ENCODE results near the gene XRN2. TPM values are rescaled to one million over a fixed set of nuclear protein-coding genes. Genes with fewer than 3 reads are reported as not detected.

XRN2 gene
- total RNA-seq, 5 donors from 2014 or later (not counting 1 experiment from before 2014, with no cell fraction given) = 46.3 to 62.0 (median 49.7) TPM

GRCh38 chr20:21289651-21290050 is 13.5 kb upstream of the XRN2 start:
- H3K4me1 Mint-ChIP-seq = no peaks in the 10 kb centered on the region
- H3K27ac Mint-ChIP-seq = no peak overlapping the region
- Histone ChIP-seq H3K27me3 (replicated peaks in 1 of 2; ENCODE audit: control insufficient read depth in 2 of 2, extremely low read depth in 1 of 2, insufficient read depth in 2 of 2, low read length in 1 of 2) (peaks cover 2 to 12% of the 10 kb centered on the region in 2 experiments), H3K4me1 (ENCODE audit: control insufficient read depth in 1 of 2, extremely low read depth in 1 of 2, insufficient read depth in 2 of 2, low read length in 2 of 2) (no peaks in the 10 kb centered on the region), H3K4me3 (ENCODE audit: control insufficient read depth in 1 of 2, extremely low read depth in 1 of 2, low read length in 1 of 2) (no peak overlapping the region), H3K9me3 (no peaks in the 10 kb centered on the region), H3K27ac (ENCODE audit: low read length) (no peak overlapping the region), H3K36me3 (ENCODE audit: control insufficient read depth in 2 of 2, extremely low read depth in 1 of 2, insufficient read depth in 1 of 2, low read length in 1 of 2) (no peaks in the 10 kb centered on the region)
- H3K4me3 Mint-ChIP-seq = no peak overlapping the region
- H3K36me3 Mint-ChIP-seq = peaks cover 3% of the 10 kb centered on the region
- POLR2A ChIA-PET = no interaction called here
- DNase-seq = no peak
- peaks cover 0 to 9% (median 4%) of the 10 kb centered on the region in 3 donors for H3K9me3 Mint-ChIP-seq
- no peak for ATAC-seq (replicated peaks in 1 of 4)
- H3K27me3 Mint-ChIP-seq = peaks cover 31 to 36% of the 10 kb centered on the region in 2 donors
- no CpG with 5 or more reads among the region's 2 CpGs for WGBS (ENCODE audit: insufficient coverage)
- CTCF ChIA-PET = no interaction called here

- Mint-ChIP-seq H3K36me3 (peaks cover 3% of the 10 kb centered on the region), H3K27ac (no peak overlapping the region), H3K9me3 (peaks cover 0 to 2% (median 0%) of the 10 kb centered on the region in 3 donors), H3K27me3 (peaks cover 22 to 30% of the 10 kb centered on the region in 2 donors), H3K4me1 (no peaks in the 10 kb centered on the region), H3K4me3 (no peak overlapping the region)
- peaks cover 2 to 12% of the 10 kb centered on the region in 2 experiments for H3K27me3 ChIP-seq (replicated peaks in 1 of 2; ENCODE audit: control insufficient read depth in 2 of 2, extremely low read depth in 1 of 2, insufficient read depth in 2 of 2, low read length in 1 of 2)
- H3K9me3 ChIP-seq = no peaks in the 10 kb centered on the region
- no peaks in the 10 kb centered on the region for H3K36me3 ChIP-seq (ENCODE audit: control insufficient read depth in 2 of 2, extremely low read depth in 1 of 2, insufficient read depth in 1 of 2, low read length in 1 of 2)
- no peak for ATAC-seq (replicated peaks in 1 of 4)
- no peaks in the 10 kb centered on the region for H3K4me1 ChIP-seq (ENCODE audit: control insufficient read depth in 1 of 2, extremely low read depth in 1 of 2, insufficient read depth in 2 of 2, low read length in 2 of 2)
- no peak overlapping the region for H3K4me3 ChIP-seq (ENCODE audit: control insufficient read depth in 1 of 2, extremely low read depth in 1 of 2, low read length in 1 of 2)
- no peak overlapping the region for H3K27ac ChIP-seq (ENCODE audit: low read length)
- ChIA-PET POLR2A (no interaction called here), CTCF (no interaction called here)
- 100% methylated on average over 1 of the region's 2 CpGs for WGBS (ENCODE audit: insufficient coverage)
- DNase-seq = no peak
These were observed 12.1 kb upstream of the XRN2 start for GRCh38 chr20:21291026-21291425.

- peaks cover 16 to 29% of the 10 kb centered on the region in 2 donors for H3K27me3 Mint-ChIP-seq
- no peak overlapping the region for H3K4me3 Mint-ChIP-seq
- ATAC-seq (replicated peaks in 1 of 4) = no peak
- 76% methylated on average over 4 of the region's 5 CpGs for WGBS (ENCODE audit: insufficient coverage)
- CTCF ChIA-PET = interaction anchor here in 1 of 2 donors (0.7 kb wide), 1 partner anchor 472 kb away, joined by 4 read pairs; no protein-coding TSS in a partner anchor
- Histone ChIP-seq H3K27me3 (replicated peaks in 1 of 2; ENCODE audit: control insufficient read depth in 2 of 2, extremely low read depth in 1 of 2, insufficient read depth in 2 of 2, low read length in 1 of 2) (peaks cover 0 to 5% of the 10 kb centered on the region in 2 experiments), H3K27ac (ENCODE audit: low read length) (no peak overlapping the region), H3K4me3 (ENCODE audit: control insufficient read depth in 1 of 2, extremely low read depth in 1 of 2, low read length in 1 of 2) (no peak overlapping the region), H3K36me3 (ENCODE audit: control insufficient read depth in 2 of 2, extremely low read depth in 1 of 2, insufficient read depth in 1 of 2, low read length in 1 of 2) (no peaks in the 10 kb centered on the region), H3K9me3 (no peaks in the 10 kb centered on the region), H3K4me1 (ENCODE audit: control insufficient read depth in 1 of 2, extremely low read depth in 1 of 2, insufficient read depth in 2 of 2, low read length in 2 of 2) (no peaks in the 10 kb centered on the region)
- H3K4me1 Mint-ChIP-seq = no peaks in the 10 kb centered on the region
- H3K9me3 Mint-ChIP-seq = no peaks in the 10 kb centered on the region
- no peak for DNase-seq
- no peak overlapping the region for H3K27ac Mint-ChIP-seq
- POLR2A ChIA-PET = no interaction called here
- no peaks in the 10 kb centered on the region for H3K36me3 Mint-ChIP-seq
These were observed 8.4 kb upstream of the XRN2 start for GRCh38 chr20:21294755-21295154.

- H3K36me3 ChIP-seq (ENCODE audit: control insufficient read depth in 2 of 2, extremely low read depth in 1 of 2, insufficient read depth in 1 of 2, low read length in 1 of 2) = no peaks in the 10 kb centered on the region
- peak overlapping the region; percentile 76 for H3K4me3 ChIP-seq (ENCODE audit: control insufficient read depth in 1 of 2, extremely low read depth in 1 of 2, low read length in 1 of 2)
- ATAC-seq (replicated peaks in 1 of 4) (no peak), DNase-seq (peak in 1 of 35 experiments; percentile 5)
- peaks cover 6% of the 10 kb centered on the region for H3K36me3 Mint-ChIP-seq
- no peaks in the 10 kb centered on the region for H3K9me3 ChIP-seq
- peak overlapping the region; percentile 84 to 99 for H3K27ac Mint-ChIP-seq
- H3K27ac ChIP-seq (ENCODE audit: low read length) = no peak overlapping the region
- CTCF ChIA-PET = no interaction called here
- H3K4me1 Mint-ChIP-seq = peaks cover 25 to 34% (median 28%) of the 10 kb centered on the region in 3 donors
- POLR2A ChIA-PET = interaction anchor here (0.6 to 1.1 kb wide), 3 partner anchors 20 to 34 kb away, joined by 3 to 5 read pairs (median 4); no protein-coding TSS in a partner anchor
- H3K27me3 ChIP-seq (replicated peaks in 1 of 2; ENCODE audit: control insufficient read depth in 2 of 2, extremely low read depth in 1 of 2, insufficient read depth in 2 of 2, low read length in 1 of 2) = peaks cover 0 to 3% of the 10 kb centered on the region in 2 experiments
- H3K27me3 Mint-ChIP-seq = peaks cover 11 to 12% of the 10 kb centered on the region in 2 donors
- H3K4me1 ChIP-seq (ENCODE audit: control insufficient read depth in 1 of 2, extremely low read depth in 1 of 2, insufficient read depth in 2 of 2, low read length in 2 of 2) = peaks cover 7 to 20% of the 10 kb centered on the region in 2 experiments
- no peaks in the 10 kb centered on the region for H3K9me3 Mint-ChIP-seq
- H3K4me3 Mint-ChIP-seq = peak overlapping the region; percentile 93 to 97 (median 95)
- 70% methylated on average over 2 of the region's 9 CpGs for WGBS (ENCODE audit: insufficient coverage)
These were observed 1.0 kb upstream of the XRN2 start for GRCh38 chr20:21301940-21302663.

- Mint-ChIP-seq H3K27ac (peak overlapping the region; percentile 84 to 99), H3K9me3 (no peaks in the 10 kb centered on the region), H3K4me3 (peak overlapping the region; percentile 93 to 97 (median 95)), H3K36me3 (peaks cover 6% of the 10 kb centered on the region), H3K4me1 (peaks cover 25 to 39% (median 28%) of the 10 kb centered on the region in 3 donors), H3K27me3 (peaks cover 6% of the 10 kb centered on the region in 2 donors)
- peaks cover 7 to 25% of the 10 kb centered on the region in 2 experiments for H3K4me1 ChIP-seq (ENCODE audit: control insufficient read depth in 1 of 2, extremely low read depth in 1 of 2, insufficient read depth in 2 of 2, low read length in 2 of 2)
- H3K9me3 ChIP-seq = no peaks in the 10 kb centered on the region
- H3K4me3 ChIP-seq (ENCODE audit: control insufficient read depth in 1 of 2, extremely low read depth in 1 of 2, low read length in 1 of 2) = peak overlapping the region; percentile 76
- 0% methylated on average over 6 of the region's 12 CpGs for WGBS (ENCODE audit: insufficient coverage)
- peaks cover 0 to 3% of the 10 kb centered on the region in 2 experiments for H3K27me3 ChIP-seq (replicated peaks in 1 of 2; ENCODE audit: control insufficient read depth in 2 of 2, extremely low read depth in 1 of 2, insufficient read depth in 2 of 2, low read length in 1 of 2)
- H3K36me3 ChIP-seq (ENCODE audit: control insufficient read depth in 2 of 2, extremely low read depth in 1 of 2, insufficient read depth in 1 of 2, low read length in 1 of 2) = no peaks in the 10 kb centered on the region
- ChIA-PET CTCF (interaction anchor here (0.6 to 0.9 kb wide), 3 partner anchors 10 to 50 kb away, joined by 3 to 6 read pairs (median 4); no protein-coding TSS in a partner anchor), POLR2A (interaction anchor here (0.6 to 1.1 kb wide), 3 partner anchors 21 to 34 kb away, joined by 3 to 5 read pairs (median 4); no protein-coding TSS in a partner anchor)
- ATAC-seq (replicated peaks in 1 of 4) (peak in 1 of 4 experiments; percentile 1), DNase-seq (no peak)
- H3K27ac ChIP-seq (ENCODE audit: low read length) = peak overlapping the region; percentile 83
These were observed 469 bp upstream of the XRN2 start for GRCh38 chr20:21302664-21303060.

- Histone ChIP-seq H3K36me3 (ENCODE audit: control insufficient read depth in 2 of 2, extremely low read depth in 1 of 2, insufficient read depth in 1 of 2, low read length in 1 of 2) (no peaks in the 10 kb centered on the region), H3K4me1 (ENCODE audit: control insufficient read depth in 1 of 2, extremely low read depth in 1 of 2, insufficient read depth in 2 of 2, low read length in 2 of 2) (peaks cover 7 to 28% of the 10 kb centered on the region in 2 experiments), H3K9me3 (no peaks in the 10 kb centered on the region), H3K4me3 (ENCODE audit: control insufficient read depth in 1 of 2, extremely low read depth in 1 of 2, low read length in 1 of 2) (peak overlapping the region; percentile 76), H3K27me3 (replicated peaks in 1 of 2; ENCODE audit: control insufficient read depth in 2 of 2, extremely low read depth in 1 of 2, insufficient read depth in 2 of 2, low read length in 1 of 2) (peaks cover 0 to 3% of the 10 kb centered on the region in 2 experiments), H3K27ac (ENCODE audit: low read length) (peak overlapping the region; percentile 83)
- peak overlapping the region; percentile 93 to 97 (median 95) for H3K4me3 Mint-ChIP-seq
- H3K9me3 Mint-ChIP-seq = peaks cover 0 to 7% (median 6%) of the 10 kb centered on the region in 3 donors
- peaks cover 16% of the 10 kb centered on the region for H3K36me3 Mint-ChIP-seq
- no peaks in the 10 kb centered on the region for H3K27me3 Mint-ChIP-seq
- ChIA-PET CTCF (no interaction called here), POLR2A (no interaction called here)
- under 1% methylated on average over 15 of the region's 18 CpGs for WGBS (ENCODE audit: insufficient coverage)
- H3K4me1 Mint-ChIP-seq = peaks cover 35 to 50% (median 39%) of the 10 kb centered on the region in 3 donors
- ATAC-seq (replicated peaks in 1 of 4) = peak in 3 of 4 experiments; percentile 6 to 12 (median 8)
- peak in 1 of 35 experiments; percentile 16 for DNase-seq
- H3K27ac Mint-ChIP-seq = peak overlapping the region; percentile 89 to 99
These were observed 898 bp downstream of the XRN2 start for GRCh38 chr20:21303872-21304586.

Data from T-cell (primary cell).